CD4-positive, alpha-beta memory T cell (primary cell): ENCODE data around the gene YIF1A. TPM values are rescaled to one million over a fixed set of nuclear protein-coding genes. Genes with fewer than 3 reads are reported as not detected.
A peak's percentile ranks its signal among the peaks of the same experiment; 100 is the strongest.

Experiments
- CTCF ChIA-PET: fragments of 350-600 bp; sonication (Branson Sonifier 250); formaldehyde crosslinking; loops from one replicate; lab custom pipeline; 2021; ENCODE audit warnings: inconsistent platforms; ENCODE audit not compliant: partially characterized antibody; lab: Charles Lee
- POLR2A ChIA-PET: fragments of 350-600 bp; sonication (Branson Sonifier 250); formaldehyde crosslinking; loops from one replicate; lab custom pipeline; 2021; ENCODE audit not compliant: partially characterized antibody; lab: Charles Lee
- DNase-seq, 5 donors: peaks; one replicate each; pipeline versions ENCODE4 v3.0.0 to v3.0.0-alpha.2; 2020 to 2022; ENCODE audit warnings: mixed read lengths in 1 of 5
- H3K27ac ChIP-seq: one replicate; pipeline ENCODE4 v1.7.0; 2013; ENCODE audit warnings: low read depth, low read length
- H3K27me3 ChIP-seq: 2 replicates; pipeline ENCODE4 v1.7.0; 2013; ENCODE audit warnings: mild to moderate bottlenecking, low read length, moderate library complexity; ENCODE audit not compliant: insufficient read depth
- H3K36me3 ChIP-seq: 2 replicates; pipeline ENCODE4 v1.7.0; 2013; ENCODE audit warnings: mild to moderate bottlenecking, low read length, moderate library complexity; ENCODE audit not compliant: insufficient read depth
- H3K4me1 ChIP-seq: 2 replicates; pipeline ENCODE4 v1.7.0; 2013; ENCODE audit warnings: mild to moderate bottlenecking, low read length, moderate library complexity; ENCODE audit not compliant: insufficient read depth
- H3K4me3 ChIP-seq, 2 donors: one replicate each; pipeline ENCODE4 v1.7.0; 2013; ENCODE audit warnings: low read length in 2 of 2, mild to moderate bottlenecking in 1 of 2
- H3K9me3 ChIP-seq, 2 donors: one replicate each; pipeline ENCODE4 v1.7.0; 2013; ENCODE audit warnings: low read length in 2 of 2, control low read depth in 1 of 2; ENCODE audit not compliant: control insufficient read depth in 1 of 2
- H3K27ac Mint-ChIP-seq, 7 donors: one replicate each; pipeline ENCODE4 v1.8.0; 2020 to 2021; ENCODE audit warnings: mixed read lengths in 7 of 7, mild to moderate bottlenecking in 6 of 7, inconsistent platforms in 3 of 7, moderate library complexity in 3 of 7
- H3K27me3 Mint-ChIP-seq, 2 donors: one replicate each; pipeline ENCODE4 v1.8.0; 2020 to 2021; ENCODE audit warnings: mixed read lengths in 2 of 2
- H3K36me3 Mint-ChIP-seq, 2 donors: one replicate each; pipeline ENCODE4 v1.8.0; 2020 to 2021; ENCODE audit warnings: mixed read lengths in 2 of 2, inconsistent platforms in 1 of 2, mild to moderate bottlenecking in 1 of 2
- H3K4me1 Mint-ChIP-seq, 4 donors: one replicate each; pipeline ENCODE4 v1.8.0; 2020 to 2021; ENCODE audit warnings: mixed read lengths in 4 of 4, mild to moderate bottlenecking in 1 of 4
- H3K4me3 Mint-ChIP-seq, 8 donors: one replicate each; pipeline ENCODE4 v1.8.0; 2020 to 2021; ENCODE audit warnings: mixed read lengths in 8 of 8, mild to moderate bottlenecking in 7 of 8, moderate library complexity in 6 of 8, inconsistent platforms in 3 of 8
- H3K9me3 Mint-ChIP-seq, 8 donors: one replicate each; pipeline ENCODE4 v1.8.0; 2020 to 2021; ENCODE audit warnings: mixed read lengths in 8 of 8, mild to moderate bottlenecking in 5 of 8, inconsistent platforms in 3 of 8, moderate library complexity in 1 of 8
- intact Hi-C: fragments of 100-400 bp; cut with micrococcal nuclease; formaldehyde crosslinking; loops from one replicate; pipeline ENCODE4 v1.15.1; 2023
- polyA plus RNA-seq, 2 donors: library from polyadenylated mRNA; unstranded; fragments of 300-500 nt; fragmentation: Illumina TruSeq; gene quantifications; one replicate each; pipeline ENCODE4 v1.2.3, GENCODE V29; 2021
- total RNA-seq, 2 experiments: library from RNA; stranded (reverse); gene quantifications; one replicate each; pipeline ENCODE4 v1.2.3, GENCODE V29; 2021

YIF1A gene
- total and polyA plus RNA-seq, 4 experiments from 2014 or later, result 40.4 to 77.5 (median 49.3) TPM

- H3K9me3 Mint-ChIP-seq, result no peaks in the 10 kb centered on the region
- peaks cover 1 to 3% of the 10 kb centered on the region in 2 donors for H3K27me3 Mint-ChIP-seq
- intact Hi-C loops, result no loop called here
- H3K36me3 Mint-ChIP-seq, result peaks cover 0 to 1% of the 10 kb centered on the region in 2 donors
- H3K4me1 Mint-ChIP-seq, result peaks cover 22 to 58% (median 38%) of the 10 kb centered on the region in 4 donors
- Histone ChIP-seq H3K27me3 (no peaks in the 10 kb centered on the region), H3K4me3 (no peak overlapping the region), H3K4me1 (peaks cover 44% of the 10 kb centered on the region), H3K36me3 (no peaks in the 10 kb centered on the region), H3K27ac (no peak overlapping the region), H3K9me3 (no peaks in the 10 kb centered on the region)
- no peak for DNase-seq
- ChIA-PET POLR2A (interaction anchor here (1.3 to 13.4 kb wide), 3 partner anchors 16 to 27 kb away, joined by 4 to 167 read pairs (median 4); partner anchors contain the start of gene RAB1B), CTCF (interaction anchor here (6.4 kb wide), 1 partner anchor 26 kb away, joined by 29 read pairs; no protein-coding TSS in a partner anchor)
- H3K27ac Mint-ChIP-seq, result peak overlapping the region in 2 of 7 donors; percentile 48 to 65
- peak overlapping the region in 1 of 8 donors; percentile 39 for H3K4me3 Mint-ChIP-seq
Measured at GRCh38 chr11:66285250-66285947, 3.5 kb downstream of the YIF1A start.

GRCh38 chr11:66284526-66285078 lies 4.3 kb downstream of the YIF1A start:
- DNase-seq, result no peak
- no peaks in the 10 kb centered on the region for H3K36me3 ChIP-seq
- Mint-ChIP-seq H3K4me3 (no peak overlapping the region), H3K4me1 (peaks cover 17 to 50% (median 34%) of the 10 kb centered on the region in 4 donors), H3K27me3 (peaks cover 1 to 3% of the 10 kb centered on the region in 2 donors), H3K9me3 (no peaks in the 10 kb centered on the region), H3K27ac (peak overlapping the region in 1 of 7 donors; percentile 65), H3K36me3 (peaks cover 0 to 1% of the 10 kb centered on the region in 2 donors)
- peaks cover 36% of the 10 kb centered on the region for H3K4me1 ChIP-seq
- no peak overlapping the region for H3K4me3 ChIP-seq
- ChIA-PET POLR2A (interaction anchor here (1.3 to 13.4 kb wide), 2 partner anchors 15 to 27 kb away, joined by 4 to 167 read pairs; partner anchors contain the start of gene RAB1B), CTCF (interaction anchor here (0.6 to 1.0 kb wide), 2 partner anchors 25 to 63 kb away, joined by 3 to 4 read pairs; no protein-coding TSS in a partner anchor)
- no peaks in the 10 kb centered on the region for H3K9me3 ChIP-seq
- H3K27me3 ChIP-seq, result no peaks in the 10 kb centered on the region
- intact Hi-C loops, result no loop called here
- H3K27ac ChIP-seq, result no peak overlapping the region

GRCh38 chr11:66283461-66284105 lies 5.4 kb downstream of the YIF1A start:
- CTCF ChIA-PET, result interaction anchor here (0.9 to 4.7 kb wide), 6 partner anchors 7 to 62 kb away, joined by 3 to 42 read pairs (median 3); no protein-coding TSS in a partner anchor
- H3K27ac Mint-ChIP-seq, result peak overlapping the region in 5 of 7 donors; percentile 80 to 94 (median 86)
- H3K27ac ChIP-seq, result no peak overlapping the region
- peaks cover 12 to 46% (median 32%) of the 10 kb centered on the region in 4 donors for H3K4me1 Mint-ChIP-seq
- no peak overlapping the region for H3K4me3 Mint-ChIP-seq
- H3K36me3 ChIP-seq, result no peaks in the 10 kb centered on the region
- no peak for DNase-seq
- H3K4me1 ChIP-seq, result peaks cover 38% of the 10 kb centered on the region
- no peaks in the 10 kb centered on the region for H3K36me3 Mint-ChIP-seq
- no peaks in the 10 kb centered on the region for H3K9me3 ChIP-seq
- POLR2A ChIA-PET, result interaction anchor here (1.3 to 13.4 kb wide), 3 partner anchors 8 to 28 kb away, joined by 4 to 167 read pairs (median 5); partner anchors contain the start of genes RAB1B and TMEM151A
- intact Hi-C loops, result no loop called here
- H3K9me3 Mint-ChIP-seq, result no peaks in the 10 kb centered on the region
- H3K4me3 ChIP-seq, result no peak overlapping the region
- H3K27me3 ChIP-seq, result no peaks in the 10 kb centered on the region
- H3K27me3 Mint-ChIP-seq, result peaks cover 0 to 1% of the 10 kb centered on the region in 2 donors

- Histone ChIP-seq H3K27me3 (no peaks in the 10 kb centered on the region), H3K4me3 (no peak overlapping the region), H3K9me3 (no peaks in the 10 kb centered on the region), H3K36me3 (no peaks in the 10 kb centered on the region), H3K4me1 (peaks cover 30% of the 10 kb centered on the region), H3K27ac (peak overlapping the region; percentile 62)
- peak overlapping the region; percentile 11 to 81 (median 55) for H3K4me3 Mint-ChIP-seq
- intact Hi-C loops, result loop anchor here (1.0 kb wide), 3 partner anchors 14 to 60 kb away; partner anchors contain the start of gene RAB1B
- ChIA-PET POLR2A (interaction anchor here (1.0 to 13.4 kb wide), 5 partner anchors 9 to 62 kb away, joined by 3 to 167 read pairs (median 5); partner anchors contain the start of genes RAB1B and TMEM151A), CTCF (interaction anchor here (0.9 to 4.7 kb wide), 10 partner anchors 8 to 63 kb away, joined by 3 to 42 read pairs (median 3); no protein-coding TSS in a partner anchor)
- no peaks in the 10 kb centered on the region for H3K36me3 Mint-ChIP-seq
- DNase-seq, result peak; percentile 98 to 99 (median 99)
- peak overlapping the region; percentile 86 to 96 (median 92) for H3K27ac Mint-ChIP-seq
- H3K4me1 Mint-ChIP-seq, result peaks cover 10 to 46% (median 29%) of the 10 kb centered on the region in 4 donors
- H3K27me3 Mint-ChIP-seq, result peaks cover 0 to 1% of the 10 kb centered on the region in 2 donors
- no peaks in the 10 kb centered on the region for H3K9me3 Mint-ChIP-seq
Measured at GRCh38 chr11:66282468-66283455, 6.2 kb downstream of the YIF1A start.

- Histone ChIP-seq H3K9me3 (no peaks in the 10 kb centered on the region), H3K27me3 (no peaks in the 10 kb centered on the region), H3K4me3 (no peak overlapping the region), H3K36me3 (no peaks in the 10 kb centered on the region), H3K4me1 (peaks cover 28% of the 10 kb centered on the region), H3K27ac (peak overlapping the region; percentile 34)
- ChIA-PET POLR2A (interaction anchor here (0.8 to 13.4 kb wide), 6 partner anchors 9 to 61 kb away, joined by 3 to 167 read pairs (median 4); partner anchors contain the start of genes RAB1B and TMEM151A), CTCF (interaction anchor here (1.0 to 4.7 kb wide), 7 partner anchors 9 to 60 kb away, joined by 3 to 42 read pairs (median 3); no protein-coding TSS in a partner anchor)
- no peaks in the 10 kb centered on the region for H3K9me3 Mint-ChIP-seq
- peaks cover 8 to 46% (median 25%) of the 10 kb centered on the region in 4 donors for H3K4me1 Mint-ChIP-seq
- H3K27me3 Mint-ChIP-seq, result peaks cover 0 to 1% of the 10 kb centered on the region in 2 donors
- peak overlapping the region in 6 of 8 donors; percentile 10 to 75 (median 55) for H3K4me3 Mint-ChIP-seq
- intact Hi-C loops, result loop anchor here (1.0 kb wide), 3 partner anchors 14 to 60 kb away; partner anchors contain the start of gene RAB1B
- peak overlapping the region; percentile 89 to 96 (median 92) for H3K27ac Mint-ChIP-seq
- no peak for DNase-seq
- H3K36me3 Mint-ChIP-seq, result peaks cover 0 to 2% of the 10 kb centered on the region in 2 donors
Measured at GRCh38 chr11:66281776-66282467, 7.0 kb downstream of the YIF1A start.
